ENCODE data around the gene C1orf174. TPM values are rescaled to one million over a fixed set of nuclear protein-coding genes. Genes with fewer than 3 reads are reported as not detected.

Gene C1orf174
- total and polyA plus RNA-seq, 2 experiments from 2014 or later, result 17.6 to 22.2 TPM

- H3K4me3 ChIP-seq, result no peak overlapping the region
- TF ChIP-seq CTCF (IDR thresholded peaks at IDR 0.05; ENCODE audit: low read depth, low read length), result no peak
- H3K27me3 ChIP-seq, result no peaks in the 10 kb centered on the region
- H3K4me1 ChIP-seq (ENCODE audit: low read depth), result peaks cover 8% of the 10 kb centered on the region
- no peak for DNase-seq (ENCODE audit: low read depth in 1 of 2, low spot score in 1 of 2)
- no peaks in the 10 kb centered on the region for H3K9me3 ChIP-seq (ENCODE audit: low read depth)
- no peak overlapping the region for H3K27ac ChIP-seq
- peaks cover 17% of the 10 kb centered on the region for H3K36me3 ChIP-seq
Observed at GRCh38 chr1:3894626-3895278, 5.3 kb downstream of the C1orf174 start.

DNA sequence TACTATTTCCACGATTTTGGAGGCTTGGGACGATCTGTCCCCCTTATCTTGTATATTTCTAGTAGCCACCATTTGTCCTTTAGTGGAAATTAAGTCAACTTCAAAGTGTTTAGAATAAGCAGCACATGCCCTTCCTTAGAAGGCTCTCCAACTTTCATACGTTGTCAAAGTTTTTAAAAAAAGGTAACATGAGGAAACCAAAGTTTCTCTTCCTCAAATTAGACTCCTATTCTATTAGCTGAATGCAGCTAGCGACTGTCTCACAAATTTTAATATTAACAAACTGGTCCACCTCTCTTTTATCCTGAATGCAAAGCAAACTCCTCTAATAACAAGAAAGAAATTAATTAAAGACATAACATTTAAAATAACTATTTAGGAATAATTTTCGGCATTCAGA, 6.9 kb downstream of the C1orf174 start:
- Histone ChIP-seq H3K27ac (no peak overlapping the region), H3K4me1 (ENCODE audit: low read depth) (no peaks in the 10 kb centered on the region), H3K36me3 (peaks cover 20% of the 10 kb centered on the region), H3K27me3 (no peaks in the 10 kb centered on the region), H3K9me3 (ENCODE audit: low read depth) (no peaks in the 10 kb centered on the region), H3K4me3 (no peak overlapping the region)
- TF ChIP-seq CTCF (IDR thresholded peaks at IDR 0.05; ENCODE audit: low read depth, low read length), result no peak
- DNase-seq (ENCODE audit: low read depth in 1 of 2, low spot score in 1 of 2), result no peak

GRCh38 chr1:3892748-3893147, 7.3 kb downstream of the C1orf174 start:
- no peak for TF ChIP-seq CTCF (IDR thresholded peaks at IDR 0.05; ENCODE audit: low read depth, low read length)
- no peaks in the 10 kb centered on the region for H3K4me1 ChIP-seq (ENCODE audit: low read depth)
- peaks cover 23% of the 10 kb centered on the region for H3K36me3 ChIP-seq
- H3K27me3 ChIP-seq, result no peaks in the 10 kb centered on the region
- H3K9me3 ChIP-seq (ENCODE audit: low read depth), result no peaks in the 10 kb centered on the region
- H3K4me3 ChIP-seq, result no peak overlapping the region
- no peak overlapping the region for H3K27ac ChIP-seq
- no peak for DNase-seq (ENCODE audit: low read depth in 1 of 2, low spot score in 1 of 2)

GRCh38 chr1:3891329-3891865, 8.7 kb downstream of the C1orf174 start:
- H3K9me3 ChIP-seq (ENCODE audit: low read depth), result no peaks in the 10 kb centered on the region
- H3K4me1 ChIP-seq (ENCODE audit: low read depth), result no peaks in the 10 kb centered on the region
- H3K27ac ChIP-seq, result no peak overlapping the region
- no peaks in the 10 kb centered on the region for H3K27me3 ChIP-seq
- no peak for TF ChIP-seq CTCF (IDR thresholded peaks at IDR 0.05; ENCODE audit: low read depth, low read length)
- no peak for DNase-seq (ENCODE audit: low read depth in 1 of 2, low spot score in 1 of 2)
- H3K4me3 ChIP-seq, result no peak overlapping the region
- peaks cover 24% of the 10 kb centered on the region for H3K36me3 ChIP-seq

- no peak overlapping the region for H3K27ac ChIP-seq
- H3K27me3 ChIP-seq, result no peaks in the 10 kb centered on the region
- no peak for TF ChIP-seq CTCF (IDR thresholded peaks at IDR 0.05; ENCODE audit: low read depth, low read length)
- no peak overlapping the region for H3K4me3 ChIP-seq
- no peak for DNase-seq (ENCODE audit: low read depth in 1 of 2, low spot score in 1 of 2)
- H3K36me3 ChIP-seq, result peaks cover 24% of the 10 kb centered on the region
- H3K4me1 ChIP-seq (ENCODE audit: low read depth), result no peaks in the 10 kb centered on the region
- H3K9me3 ChIP-seq (ENCODE audit: low read depth), result no peaks in the 10 kb centered on the region
Observed at GRCh38 chr1:3890389-3891328, 9.4 kb downstream of the C1orf174 start.

Measured in cardiac muscle cell (in vitro differentiated cells and primary cell).